AG09319 (cell line): ENCODE measurements around the gene MARCKS.

Source experiments
- DNase-seq: peaks from one replicate; pipeline ENCODE4 v3.0.0-alpha.2; 2010; ENCODE audit warnings: low read depth; ENCODE audit errors: extremely low read depth
- CTCF ChIP-seq: IDR thresholded peaks from 2 replicates; pipeline ENCODE4 v1.5.1; 2011; ENCODE audit warnings: low read depth, mild to moderate bottlenecking, inconsistent platforms, low read length, moderate library complexity

Gene MARCKS

GRCh38 chr6:113882336-113883022 is 25.3 kb downstream of the MARCKS start:
- no peak for DNase-seq
- no peak for TF ChIP-seq CTCF

GRCh38 chr6:113884011-113884410 is 26.9 kb downstream of the MARCKS start:
- no peak for TF ChIP-seq CTCF
- DNase-seq: no peak

GRCh38 chr6:113886512-113886911 is 29.4 kb downstream of the MARCKS start:
- no peak for DNase-seq
- TF ChIP-seq CTCF: no peak

- no peak for TF ChIP-seq CTCF
- no peak for DNase-seq
These were observed 31.3 kb downstream of the MARCKS start for GRCh38 chr6:113888493-113888892.

GRCh38 chr6:113888956-113889630 is 31.9 kb downstream of the MARCKS start:
- DNase-seq: no peak
- no peak for TF ChIP-seq CTCF

- DNase-seq: no peak
- no peak for TF ChIP-seq CTCF
These were observed 36.3 kb downstream of the MARCKS start for GRCh38 chr6:113893451-113893850.

GRCh38 chr6:113893866-113894265 is 36.7 kb downstream of the MARCKS start:
- DNase-seq: no peak

More at GRCh38 chr6:113893866-113894265, 36.7 kb downstream of the MARCKS start:
- no peak for TF ChIP-seq CTCF
